NCI-H2029 treated with DMSO at 0.1 percent for 48 hours (cell line): ENCODE data around the gene ARSA.

Experiments used
- DNase-seq: peaks from one replicate; lab custom pipeline; 2025; lab: John Stamatoyannopoulos, UW

Gene ARSA

GRCh38 chr22:50604256-50605001 lies 23.5 kb downstream of the ARSA start:
- no peak for DNase-seq

- no peak for DNase-seq
These were observed 24.3 kb downstream of the ARSA start for GRCh38 chr22:50603511-50604255.

- DNase-seq, result no peak
These were observed 25.6 kb downstream of the ARSA start for GRCh38 chr22:50602338-50602700.

- no peak for DNase-seq
These were observed 26.1 kb downstream of the ARSA start for GRCh38 chr22:50601669-50602337.

GRCh38 chr22:50600967-50601668 lies 26.8 kb downstream of the ARSA start:
- no peak for DNase-seq

- no peak for DNase-seq
These were observed 27.4 kb downstream of the ARSA start, which contains the start of gene MAPK8IP2 for GRCh38 chr22:50600538-50600937. Gene MAPK8IP2, plus strand, starts transcription at chr22:50600793. Its CDS starts 26 bp downstream, at chr22:50600819.

DNA sequence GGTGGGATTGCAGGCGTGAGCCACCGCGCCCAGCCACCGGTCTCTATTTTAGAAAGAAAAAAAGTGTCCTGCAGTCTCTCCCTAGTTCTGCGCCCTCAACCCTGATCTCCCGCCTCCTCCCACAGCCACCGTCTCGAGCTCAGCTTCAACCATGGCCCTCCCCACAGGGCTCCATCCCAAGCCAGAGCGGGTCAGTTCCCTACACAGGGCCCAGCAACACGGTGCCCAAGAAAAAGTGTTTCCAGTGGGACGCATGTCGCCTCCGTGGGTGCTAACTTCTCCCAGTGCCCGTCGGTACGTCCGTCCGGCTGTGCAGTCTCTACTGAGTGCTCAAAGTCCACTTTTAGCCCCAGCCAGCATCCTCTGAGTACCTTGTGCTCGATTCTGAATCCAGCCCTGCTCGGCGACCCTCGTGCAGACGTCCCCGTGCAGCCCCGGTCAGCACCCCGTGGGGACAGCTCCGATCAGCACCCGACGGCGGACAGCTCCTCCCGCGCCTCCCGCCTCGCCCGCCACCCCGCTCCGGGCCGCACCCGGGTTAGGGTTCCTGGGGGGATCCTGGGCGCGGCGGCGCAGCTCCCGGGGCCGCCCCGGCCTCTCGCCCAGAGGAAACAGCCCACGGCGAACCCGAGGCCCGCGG lies 28.0 kb downstream of the ARSA start:
- DNase-seq, result no peak

DNA sequence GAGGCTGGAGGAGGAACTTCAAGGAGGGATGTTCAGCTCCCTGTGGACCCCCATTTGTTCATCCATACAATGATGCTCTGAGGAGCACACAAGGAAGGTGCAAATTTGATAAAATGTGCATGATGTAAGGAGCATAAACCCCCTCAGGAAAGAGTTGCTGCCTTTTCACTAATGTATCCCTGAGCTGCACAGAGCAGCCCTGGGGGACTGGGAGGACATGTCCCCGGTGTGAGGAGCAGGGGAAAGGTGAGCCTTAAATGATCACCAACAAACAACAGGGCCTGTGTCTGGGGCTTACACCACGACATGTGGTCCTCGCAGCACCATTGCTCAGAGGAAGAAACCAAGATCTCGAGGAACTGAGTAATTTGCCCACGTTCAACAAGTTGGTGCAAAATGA lies 30.9 kb downstream of the ARSA start:
- no peak for DNase-seq

- DNase-seq, result no peak
These were observed 32.8 kb downstream of the ARSA start for GRCh38 chr22:50595189-50595588.

GRCh38 chr22:50587407-50587806 lies 40.5 kb downstream of the ARSA start:
- no peak for DNase-seq

GRCh38 chr22:50586416-50586815 lies 41.5 kb downstream of the ARSA start:
- no peak for DNase-seq

DNA sequence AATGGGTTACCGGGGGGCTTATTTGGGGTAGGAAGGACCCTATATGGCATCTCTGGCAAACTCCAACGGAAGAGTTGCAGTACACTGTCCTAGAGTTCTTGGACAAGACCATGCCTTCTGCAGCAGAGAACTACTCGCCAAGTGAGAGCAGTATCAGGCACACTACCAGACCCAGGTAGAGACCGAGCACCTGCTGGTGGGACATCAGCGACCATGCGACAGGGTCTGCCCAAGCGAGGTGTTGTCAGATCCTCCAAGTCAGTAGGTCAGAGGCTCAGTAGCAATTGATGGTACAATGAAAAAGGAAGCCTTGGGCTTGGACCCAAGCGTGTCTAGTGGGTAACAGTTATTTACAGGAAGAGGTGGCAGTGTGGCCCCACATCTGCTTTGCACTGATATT lies 42.2 kb downstream of the ARSA start:
- DNase-seq, result no peak

GRCh38 chr22:50585238-50585637 lies 42.7 kb downstream of the ARSA start:
- no peak for DNase-seq

GRCh38 chr22:50584106-50585096 lies 43.6 kb downstream of the ARSA start:
- DNase-seq, result no peak

DNA sequence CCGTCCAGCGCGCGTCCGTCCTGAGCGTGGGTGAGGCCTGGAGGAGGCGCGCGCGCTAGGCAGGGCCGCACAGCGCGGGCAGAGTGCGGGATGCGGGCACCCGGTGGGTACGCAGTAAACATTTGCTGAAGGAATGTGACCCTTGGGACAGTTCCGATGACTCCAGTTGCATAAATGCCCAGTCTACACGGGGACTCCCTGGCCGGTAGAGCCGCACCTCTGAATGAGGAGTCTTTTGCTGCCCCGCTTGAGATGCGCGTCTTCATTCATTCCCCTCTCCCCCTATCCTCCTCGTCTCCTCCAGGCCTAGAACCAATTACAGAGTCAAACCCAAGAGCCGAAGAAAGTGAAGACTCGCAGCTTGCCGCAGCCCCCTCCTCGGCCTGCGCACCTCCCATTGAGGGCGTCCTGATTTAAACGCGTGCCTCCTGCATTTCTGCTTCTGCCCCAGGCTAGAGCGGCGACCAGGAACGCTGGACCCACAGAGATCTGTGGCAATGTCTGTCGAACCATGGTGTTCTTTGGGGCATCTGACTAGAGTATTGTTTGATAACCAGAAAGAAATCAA lies 44.6 kb downstream of the ARSA start:
- no peak for DNase-seq

DNA sequence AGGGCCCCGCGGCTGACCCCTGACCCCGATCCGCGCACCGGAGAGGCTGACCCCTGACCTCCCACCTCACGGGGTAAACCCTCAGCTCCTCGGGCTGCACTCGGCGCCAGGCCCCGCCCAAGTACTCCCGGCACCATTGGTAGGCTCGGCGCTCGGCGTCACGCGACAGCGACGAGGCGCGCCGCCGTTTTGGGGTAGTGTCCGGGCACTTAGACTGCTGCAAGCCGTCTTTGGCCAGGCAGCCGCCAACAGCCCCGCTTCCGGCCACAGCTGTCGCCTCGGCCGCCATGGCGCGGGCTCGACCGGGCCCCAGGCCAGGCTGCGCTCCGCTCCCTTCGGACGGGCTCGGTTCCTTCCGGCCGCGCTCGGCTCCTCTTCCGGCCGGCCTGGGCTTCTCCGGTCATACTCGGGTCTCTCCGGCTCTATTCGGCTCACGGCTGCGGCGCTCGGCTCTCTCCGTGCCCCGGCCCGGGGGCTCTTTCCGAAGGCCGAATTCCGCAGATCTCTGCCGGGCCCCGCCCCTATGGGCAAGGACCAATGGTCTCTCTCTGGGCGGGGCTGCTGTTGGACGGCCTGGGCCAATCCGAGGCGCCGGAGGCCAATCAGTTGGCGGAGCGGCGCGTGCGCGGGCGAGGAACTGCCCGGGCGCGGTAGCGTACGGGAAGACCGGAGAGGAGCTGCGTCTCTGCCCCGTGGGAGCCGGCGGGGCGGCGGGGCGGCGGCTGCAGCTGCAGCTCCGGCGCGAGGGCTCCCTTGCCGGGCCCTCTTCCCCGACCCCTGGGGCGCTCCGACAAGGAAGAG lies 45.3 kb downstream of the ARSA start, which contains the start of gene CHKB:
Gene CHKB (minus strand): TSS at position 357 of the 801 bp plus-strand sequence. CDS start 68 bp downstream, at position 289.
- peak; percentile 84 for DNase-seq

DNA sequence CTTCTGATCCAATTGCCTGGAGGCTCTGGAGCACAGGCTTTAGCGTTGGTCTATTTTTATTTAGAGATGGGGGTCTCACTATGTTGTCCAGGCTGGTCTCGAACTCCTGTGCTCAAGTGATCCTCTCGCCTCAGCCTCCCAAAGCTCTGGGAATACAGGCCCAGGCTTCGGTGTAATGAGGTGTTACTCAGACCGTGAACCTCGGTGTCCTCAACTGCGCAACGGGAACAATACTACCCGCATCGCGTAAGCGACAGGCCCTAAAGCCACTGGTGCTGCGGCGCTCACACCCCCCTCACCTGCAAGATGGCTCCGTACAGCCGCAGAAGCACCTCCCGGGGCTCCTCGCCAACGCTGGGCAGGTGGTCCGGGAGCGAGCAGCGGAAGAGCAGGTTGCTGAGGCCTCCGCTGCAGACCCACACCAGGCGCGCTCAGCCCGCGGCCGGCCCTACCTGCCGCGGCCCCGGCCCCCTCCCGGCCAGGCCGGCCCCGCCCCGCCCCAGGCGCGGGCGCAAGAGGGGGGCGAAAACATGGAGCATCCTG lies 45.9 kb downstream of the ARSA start:
- DNase-seq, result no peak

GRCh38 chr22:50581031-50581949 lies 46.7 kb downstream of the ARSA start:
- DNase-seq, result no peak
